ENCODE results near the gene UBR2.

DNA sequence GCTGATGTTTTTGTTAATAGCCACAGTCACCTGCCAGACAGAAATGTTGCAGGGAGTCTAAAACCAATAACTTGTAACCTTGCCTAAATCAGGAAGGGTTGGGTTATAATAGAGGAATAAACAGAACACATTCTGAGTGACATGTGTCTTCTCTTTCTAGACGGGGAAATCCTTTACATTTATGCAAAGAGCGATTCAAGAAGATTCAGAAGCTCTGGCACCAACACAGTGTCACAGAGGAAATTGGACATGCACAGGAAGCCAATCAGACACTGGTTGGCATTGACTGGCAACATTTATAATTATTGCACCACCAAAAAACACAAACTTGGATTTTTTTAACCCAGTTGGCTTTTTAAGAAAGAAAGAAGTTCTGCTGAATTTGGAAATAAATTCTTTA, 127.0 kb downstream of the UBR2 start:
- TF ChIP-seq CTCF (conservative IDR thresholded peaks at IDR 0.05; ENCODE audit: low read length) (no peak), EZH2phosphoT487 (IDR thresholded peaks at IDR 0.05; ENCODE audit: borderline replicate concordance) (no peak)

Measured in Loucy (cell line).